Epithelial cell of umbilical artery (primary cell): ENCODE measurements around the gene MRPL33. TPM values are rescaled to one million over a fixed set of nuclear protein-coding genes. Genes with fewer than 3 reads are reported as not detected.

Experiments
- total RNA-seq: library from RNA; depleted of rRNA; stranded (reverse); fragments of >200 nt; gene quantifications from 2 replicates; pipeline ENCODE4 v1.2.3, GENCODE V29; 2014

Gene MRPL33
- total RNA-seq = 120 and 149 TPM in 2 replicates

GRCh38 chr2:27771548-27772335, at the start of gene MRPL33:
Gene MRPL33 (plus strand): TSS chr2:27771719. CDS start chr2:27771778, 59 bp downstream.

Other genes with a start within 250 kb of the MRPL33 start
- gene ZNF512, start 188.7 kb upstream of the MRPL33 start, total RNA-seq = 26.6 and 67.0 TPM in 2 replicates
- gene CCDC121, start 142.7 kb upstream of the MRPL33 start, total RNA-seq = 1.3 and 2.0 TPM in 2 replicates
- gene GPN1, start 142.7 kb upstream of the MRPL33 start, total RNA-seq = 48.1 and 59.3 TPM in 2 replicates
- gene SUPT7L, start 108.1 kb upstream of the MRPL33 start, total RNA-seq = 12.6 and 17.2 TPM in 2 replicates
- gene SLC4A1AP, start 107.8 kb upstream of the MRPL33 start, total RNA-seq = 29.8 and 34.4 TPM in 2 replicates
- gene RBKS, start 118.7 kb downstream of the MRPL33 start, total RNA-seq = 0.97 and 1.5 TPM in 2 replicates
- 7.5 and 12.5 TPM in 2 replicates for gene BABAM2, start 119.0 kb downstream of the MRPL33 start, total RNA-seq